ENCODE results near the gene JARID2. TPM values are rescaled to one million over a fixed set of nuclear protein-coding genes. Genes with fewer than 3 reads are reported as not detected.

The JARID2 gene
- total RNA-seq, 1 experiment from 2014 or later: 180 TPM

DNA sequence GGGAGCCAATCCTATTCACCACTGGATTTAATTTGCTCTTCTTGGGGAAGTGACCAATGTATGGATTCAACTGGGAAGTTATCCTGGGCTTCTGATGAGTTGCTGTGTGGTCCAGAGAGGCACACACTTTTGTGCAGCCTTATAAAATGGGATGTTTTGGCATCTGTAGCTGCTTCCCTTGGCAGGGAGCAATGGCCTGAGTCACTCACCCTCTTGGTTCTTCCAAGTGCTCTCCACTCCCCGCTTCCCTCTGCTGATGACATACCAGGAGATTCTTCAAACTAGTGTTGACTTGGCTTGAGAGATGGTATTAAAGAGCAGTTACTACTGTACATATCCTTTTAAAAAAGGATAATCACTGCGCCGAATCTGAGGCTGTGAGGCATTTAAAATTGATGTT, 105.8 kb downstream of the JARID2 start (continued):
- TF ChIP-seq HMGXB4 (CRISPR knock-in tag; IDR thresholded peaks at IDR 0.05) (no peak), NR1H2 (CRISPR knock-in tag; IDR thresholded peaks at IDR 0.05) (no peak), IRF2 (CRISPR knock-in tag; IDR thresholded peaks at IDR 0.05; ENCODE audit: borderline replicate concordance, low read depth) (no peak)
- TF ChIP-seq, protein P1, sequence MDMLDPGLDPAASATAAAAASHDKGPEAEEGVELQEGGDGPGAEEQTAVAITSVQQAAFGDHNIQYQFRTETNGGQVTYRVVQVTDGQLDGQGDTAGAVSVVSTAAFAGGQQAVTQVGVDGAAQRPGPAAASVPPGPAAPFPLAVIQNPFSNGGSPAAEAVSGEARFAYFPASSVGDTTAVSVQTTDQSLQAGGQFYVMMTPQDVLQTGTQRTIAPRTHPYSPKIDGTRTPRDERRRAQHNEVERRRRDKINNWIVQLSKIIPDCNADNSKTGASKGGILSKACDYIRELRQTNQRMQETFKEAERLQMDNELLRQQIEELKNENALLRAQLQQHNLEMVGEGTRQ (CRISPR knock-in tag; IDR thresholded peaks at IDR 0.05): no peak

DNA sequence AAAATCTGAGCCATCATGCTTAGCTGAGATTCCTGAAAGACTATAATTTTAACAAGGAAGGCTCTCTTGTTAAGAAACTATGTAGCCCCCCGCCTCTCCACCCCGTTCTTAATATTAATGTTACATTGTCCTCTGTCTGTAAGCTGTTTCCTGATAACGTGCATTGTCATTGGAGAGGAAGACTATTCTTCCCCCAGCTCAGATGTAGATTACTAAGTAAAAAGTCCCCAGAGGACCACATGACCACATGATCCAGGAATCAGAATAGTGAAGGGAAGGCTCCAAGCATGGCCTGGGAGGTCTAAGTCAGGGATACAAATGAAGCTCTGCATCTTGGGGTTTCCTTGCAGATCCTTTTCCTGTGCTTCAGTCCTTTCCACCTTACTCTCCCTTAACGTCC, 106.4 kb downstream of the JARID2 start:
- DNase-seq (ENCODE audit: low spot score) (no peak), ATAC-seq (no peak)
- Mint-ChIP-seq H3K36me3 (no peaks in the 10 kb centered on the region), H3K9me3 (no peaks in the 10 kb centered on the region), H3K4me1 (peaks cover 87% of the 10 kb centered on the region), H3K4me3 (no peak overlapping the region), H3K27me3 (ENCODE audit: low read depth) (no peaks in the 10 kb centered on the region), H3K27ac (peak overlapping the region; percentile 22; the same call in 1 of the 2 replicates)
- no peak for TF ChIP-seq MLX (CRISPR knock-in tag; IDR thresholded peaks at IDR 0.05)
- no peak for TF ChIP-seq ZNF671 (CRISPR knock-in tag; IDR thresholded peaks at IDR 0.05)
- no peak for TF ChIP-seq ATF1 (CRISPR knock-in tag; IDR thresholded peaks at IDR 0.05)
- TF ChIP-seq ARID4B (CRISPR knock-in tag; IDR thresholded peaks at IDR 0.05; ENCODE audit: borderline replicate concordance): no peak
- no peak for TF ChIP-seq RELA (CRISPR knock-in tag; IDR thresholded peaks at IDR 0.05; ENCODE audit: borderline replicate concordance)
- TF ChIP-seq, protein P2, sequence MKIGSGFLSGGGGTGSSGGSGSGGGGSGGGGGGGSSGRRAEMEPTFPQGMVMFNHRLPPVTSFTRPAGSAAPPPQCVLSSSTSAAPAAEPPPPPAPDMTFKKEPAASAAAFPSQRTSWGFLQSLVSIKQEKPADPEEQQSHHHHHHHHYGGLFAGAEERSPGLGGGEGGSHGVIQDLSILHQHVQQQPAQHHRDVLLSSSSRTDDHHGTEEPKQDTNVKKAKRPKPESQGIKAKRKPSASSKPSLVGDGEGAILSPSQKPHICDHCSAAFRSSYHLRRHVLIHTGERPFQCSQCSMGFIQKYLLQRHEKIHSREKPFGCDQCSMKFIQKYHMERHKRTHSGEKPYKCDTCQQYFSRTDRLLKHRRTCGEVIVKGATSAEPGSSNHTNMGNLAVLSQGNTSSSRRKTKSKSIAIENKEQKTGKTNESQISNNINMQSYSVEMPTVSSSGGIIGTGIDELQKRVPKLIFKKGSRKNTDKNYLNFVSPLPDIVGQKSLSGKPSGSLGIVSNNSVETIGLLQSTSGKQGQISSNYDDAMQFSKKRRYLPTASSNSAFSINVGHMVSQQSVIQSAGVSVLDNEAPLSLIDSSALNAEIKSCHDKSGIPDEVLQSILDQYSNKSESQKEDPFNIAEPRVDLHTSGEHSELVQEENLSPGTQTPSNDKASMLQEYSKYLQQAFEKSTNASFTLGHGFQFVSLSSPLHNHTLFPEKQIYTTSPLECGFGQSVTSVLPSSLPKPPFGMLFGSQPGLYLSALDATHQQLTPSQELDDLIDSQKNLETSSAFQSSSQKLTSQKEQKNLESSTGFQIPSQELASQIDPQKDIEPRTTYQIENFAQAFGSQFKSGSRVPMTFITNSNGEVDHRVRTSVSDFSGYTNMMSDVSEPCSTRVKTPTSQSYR (CRISPR knock-in tag; IDR thresholded peaks at IDR 0.05): no peak
- TF ChIP-seq, protein P3, sequence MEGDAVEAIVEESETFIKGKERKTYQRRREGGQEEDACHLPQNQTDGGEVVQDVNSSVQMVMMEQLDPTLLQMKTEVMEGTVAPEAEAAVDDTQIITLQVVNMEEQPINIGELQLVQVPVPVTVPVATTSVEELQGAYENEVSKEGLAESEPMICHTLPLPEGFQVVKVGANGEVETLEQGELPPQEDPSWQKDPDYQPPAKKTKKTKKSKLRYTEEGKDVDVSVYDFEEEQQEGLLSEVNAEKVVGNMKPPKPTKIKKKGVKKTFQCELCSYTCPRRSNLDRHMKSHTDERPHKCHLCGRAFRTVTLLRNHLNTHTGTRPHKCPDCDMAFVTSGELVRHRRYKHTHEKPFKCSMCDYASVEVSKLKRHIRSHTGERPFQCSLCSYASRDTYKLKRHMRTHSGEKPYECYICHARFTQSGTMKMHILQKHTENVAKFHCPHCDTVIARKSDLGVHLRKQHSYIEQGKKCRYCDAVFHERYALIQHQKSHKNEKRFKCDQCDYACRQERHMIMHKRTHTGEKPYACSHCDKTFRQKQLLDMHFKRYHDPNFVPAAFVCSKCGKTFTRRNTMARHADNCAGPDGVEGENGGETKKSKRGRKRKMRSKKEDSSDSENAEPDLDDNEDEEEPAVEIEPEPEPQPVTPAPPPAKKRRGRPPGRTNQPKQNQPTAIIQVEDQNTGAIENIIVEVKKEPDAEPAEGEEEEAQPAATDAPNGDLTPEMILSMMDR (IDR thresholded peaks at IDR 0.05): no peak
- TF ChIP-seq, protein P4, sequence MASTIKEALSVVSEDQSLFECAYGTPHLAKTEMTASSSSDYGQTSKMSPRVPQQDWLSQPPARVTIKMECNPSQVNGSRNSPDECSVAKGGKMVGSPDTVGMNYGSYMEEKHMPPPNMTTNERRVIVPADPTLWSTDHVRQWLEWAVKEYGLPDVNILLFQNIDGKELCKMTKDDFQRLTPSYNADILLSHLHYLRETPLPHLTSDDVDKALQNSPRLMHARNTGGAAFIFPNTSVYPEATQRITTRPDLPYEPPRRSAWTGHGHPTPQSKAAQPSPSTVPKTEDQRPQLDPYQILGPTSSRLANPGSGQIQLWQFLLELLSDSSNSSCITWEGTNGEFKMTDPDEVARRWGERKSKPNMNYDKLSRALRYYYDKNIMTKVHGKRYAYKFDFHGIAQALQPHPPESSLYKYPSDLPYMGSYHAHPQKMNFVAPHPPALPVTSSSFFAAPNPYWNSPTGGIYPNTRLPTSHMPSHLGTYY (CRISPR knock-in tag; IDR thresholded peaks at IDR 0.05): no peak
- TF ChIP-seq ZNF138 (CRISPR knock-in tag; conservative IDR thresholded peaks at IDR 0.05): no peak
- ChIA-PET CTCF (interaction anchor here (0.6 to 0.9 kb wide), 2 partner anchors 8 to 140 kb away, joined by 3 to 4 read pairs; no protein-coding TSS in a partner anchor), POLR2A (no interaction called here)

Measured in WTC11 (cell line).